HS-27A (cell line): Measurements from ENCODE around the gene FST.

ENCODE experiments used
- DNase-seq: peaks from one replicate; pipeline ENCODE4 v3.0.0-alpha.2; 2012; ENCODE audit warnings: low read depth, missing footprints

Gene FST

DNA sequence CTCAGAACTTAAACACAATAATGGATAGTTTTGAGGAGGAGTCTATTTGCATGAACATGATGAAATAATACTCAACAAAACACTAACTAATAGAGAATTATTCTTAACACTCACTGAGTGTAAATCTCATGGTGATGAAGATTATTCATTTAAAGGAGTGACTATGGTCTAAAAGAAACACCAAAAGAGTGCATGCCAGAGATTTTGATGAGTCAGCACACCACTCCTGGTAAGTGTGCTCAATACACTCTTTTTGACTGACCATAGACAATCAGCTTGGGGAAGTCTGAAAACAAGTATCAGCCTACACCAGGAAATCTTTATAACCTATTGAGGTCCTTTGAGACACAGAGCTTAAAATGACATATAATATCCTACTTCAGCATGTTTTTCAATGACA lies 6.8 kb upstream of the FST start:
- DNase-seq: no peak

DNA sequence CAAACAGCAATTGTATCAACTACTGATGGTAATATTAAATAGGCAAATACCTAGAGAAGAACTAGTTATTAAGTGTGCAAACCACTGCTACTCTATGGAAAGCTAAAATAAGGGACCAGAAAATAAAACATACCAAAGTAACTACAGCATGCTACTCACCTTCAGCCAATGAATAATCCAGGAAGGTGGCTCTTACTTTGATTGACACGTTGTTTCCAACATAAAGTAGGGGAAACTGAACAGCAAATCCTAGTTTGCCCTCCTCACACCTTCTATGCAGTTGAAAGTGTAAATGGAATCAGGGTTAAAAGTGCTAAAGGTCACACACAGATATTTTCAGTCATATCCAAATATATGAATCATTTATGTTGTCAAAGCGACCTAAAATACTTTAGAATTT lies 5.1 kb upstream of the FST start:
- DNase-seq: no peak

- DNase-seq: no peak
Observed at GRCh38 chr5:53476019-53476418, 4.4 kb upstream of the FST start.

- no peak for DNase-seq
Observed at GRCh38 chr5:53476531-53477480, 3.6 kb upstream of the FST start.

GRCh38 chr5:53478411-53479044 lies 1.9 kb upstream of the FST start:
- DNase-seq: no peak

GRCh38 chr5:53479045-53479589 lies 1.3 kb upstream of the FST start:
- DNase-seq: no peak

DNA sequence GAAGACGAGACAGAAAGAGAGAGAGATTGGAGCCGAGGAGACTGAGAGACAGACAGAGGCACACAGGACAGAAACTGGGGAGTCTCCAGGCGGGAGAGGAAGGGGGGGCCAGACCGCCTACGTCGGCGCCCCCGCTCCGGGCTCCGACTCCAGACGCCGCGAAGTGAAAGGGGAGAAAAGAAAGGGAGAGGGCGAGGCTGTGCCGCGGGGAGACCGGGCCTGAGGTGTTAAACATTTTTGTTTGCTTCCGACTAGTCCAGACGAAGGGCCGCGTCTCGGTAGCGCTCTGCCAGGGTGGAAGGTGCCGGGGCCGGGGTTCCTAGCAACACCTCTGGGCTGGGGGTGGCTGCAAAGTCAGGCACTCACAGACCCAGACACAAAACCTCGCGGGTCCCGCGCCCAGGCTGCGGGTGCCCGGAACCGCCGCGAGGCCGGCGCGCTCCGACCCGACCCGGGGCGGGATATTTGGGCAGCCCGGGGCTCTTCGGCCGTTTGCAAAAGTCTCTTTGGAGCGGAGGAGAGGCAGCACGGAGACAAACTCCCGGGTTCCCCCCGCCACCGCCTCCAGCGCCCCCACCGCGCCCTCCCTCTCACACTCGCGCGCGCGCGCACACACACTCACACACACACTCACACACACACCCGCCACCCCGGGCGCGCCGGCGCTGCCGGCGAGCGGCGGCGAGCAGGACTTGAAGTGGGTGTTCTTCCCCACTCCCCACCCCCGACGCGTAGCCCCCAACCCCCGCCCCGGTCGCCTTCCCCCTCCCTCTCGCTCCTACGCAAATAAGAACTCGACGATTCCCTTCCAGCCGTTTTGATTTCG lies 626 bp upstream of the FST start:
- DNase-seq: no peak

DNA sequence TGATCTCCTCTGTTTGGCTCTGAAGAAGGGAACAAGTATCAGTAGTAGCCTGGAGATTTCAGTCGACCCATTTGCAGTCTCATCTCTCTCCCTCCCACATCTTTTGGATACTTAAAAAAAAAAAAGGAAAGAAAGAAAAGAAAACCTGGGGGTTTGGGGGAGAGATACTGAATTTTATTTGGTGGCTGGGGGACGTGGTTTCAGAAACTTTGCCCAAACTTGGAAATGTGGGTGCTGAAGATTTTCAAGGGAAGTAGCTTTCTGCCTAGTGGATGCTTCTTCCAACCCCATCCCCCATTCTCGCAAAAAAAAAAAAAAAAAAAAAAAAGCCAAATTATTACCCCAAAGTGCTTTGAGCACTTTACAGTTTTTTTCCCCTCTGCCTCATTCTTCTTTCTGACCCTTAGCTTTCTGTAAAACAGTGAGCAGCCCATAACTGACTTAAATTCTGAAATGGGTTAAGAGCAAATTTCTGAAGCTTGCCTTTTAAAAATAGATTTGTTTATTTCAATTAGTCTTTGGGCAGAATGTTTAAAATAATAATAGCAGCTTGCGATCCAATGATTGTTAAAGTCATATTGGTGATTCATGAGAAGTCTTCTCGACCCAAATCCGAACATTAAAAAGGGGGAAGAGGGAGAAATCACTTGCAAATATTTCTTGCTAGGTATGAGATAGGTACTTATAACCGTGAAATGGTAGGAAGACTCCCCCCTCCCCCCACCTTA lies 894 bp downstream of the FST start:
- DNase-seq: no peak

DNA sequence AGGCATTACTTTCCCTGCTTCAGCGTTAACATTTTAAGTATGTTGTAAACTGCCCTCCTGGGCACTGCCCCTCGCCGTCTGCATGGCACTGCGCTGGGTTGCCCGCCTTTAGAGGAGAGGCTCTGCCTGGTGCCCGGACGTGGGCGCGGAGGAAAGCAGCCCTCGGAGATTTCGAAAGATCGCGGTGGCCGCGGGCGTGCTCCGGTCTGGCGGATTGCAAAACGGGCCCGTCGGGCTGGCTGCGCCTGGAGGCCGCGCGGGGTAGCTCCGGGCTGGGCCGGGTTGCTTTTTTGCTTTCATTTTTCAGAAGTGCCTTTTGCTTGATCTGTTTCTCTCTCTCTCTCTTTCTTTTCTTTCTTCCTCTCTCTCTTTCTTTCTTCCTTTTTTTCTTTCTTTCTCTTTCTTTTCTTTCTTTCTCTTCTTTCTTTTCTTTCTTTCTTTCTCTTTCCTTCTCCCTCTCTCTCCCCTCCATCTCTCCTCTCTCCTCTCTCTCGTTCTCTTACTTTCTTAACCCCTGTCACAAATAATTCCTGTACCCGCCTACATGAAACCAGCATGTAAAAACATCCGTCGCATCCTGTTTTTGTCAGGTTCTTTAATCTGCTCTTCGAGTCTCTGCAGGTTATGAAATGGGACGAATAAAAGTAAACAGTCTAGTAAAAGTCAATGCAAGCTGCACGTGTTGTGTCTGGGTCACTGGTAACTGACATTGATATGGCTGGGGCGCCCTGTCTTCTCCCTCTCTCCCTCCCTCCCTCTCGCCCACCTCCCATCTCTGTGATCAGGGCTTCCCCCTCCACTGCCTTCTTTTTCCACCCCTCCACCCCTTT lies 1.7 kb downstream of the FST start:
- no peak for DNase-seq

DNA sequence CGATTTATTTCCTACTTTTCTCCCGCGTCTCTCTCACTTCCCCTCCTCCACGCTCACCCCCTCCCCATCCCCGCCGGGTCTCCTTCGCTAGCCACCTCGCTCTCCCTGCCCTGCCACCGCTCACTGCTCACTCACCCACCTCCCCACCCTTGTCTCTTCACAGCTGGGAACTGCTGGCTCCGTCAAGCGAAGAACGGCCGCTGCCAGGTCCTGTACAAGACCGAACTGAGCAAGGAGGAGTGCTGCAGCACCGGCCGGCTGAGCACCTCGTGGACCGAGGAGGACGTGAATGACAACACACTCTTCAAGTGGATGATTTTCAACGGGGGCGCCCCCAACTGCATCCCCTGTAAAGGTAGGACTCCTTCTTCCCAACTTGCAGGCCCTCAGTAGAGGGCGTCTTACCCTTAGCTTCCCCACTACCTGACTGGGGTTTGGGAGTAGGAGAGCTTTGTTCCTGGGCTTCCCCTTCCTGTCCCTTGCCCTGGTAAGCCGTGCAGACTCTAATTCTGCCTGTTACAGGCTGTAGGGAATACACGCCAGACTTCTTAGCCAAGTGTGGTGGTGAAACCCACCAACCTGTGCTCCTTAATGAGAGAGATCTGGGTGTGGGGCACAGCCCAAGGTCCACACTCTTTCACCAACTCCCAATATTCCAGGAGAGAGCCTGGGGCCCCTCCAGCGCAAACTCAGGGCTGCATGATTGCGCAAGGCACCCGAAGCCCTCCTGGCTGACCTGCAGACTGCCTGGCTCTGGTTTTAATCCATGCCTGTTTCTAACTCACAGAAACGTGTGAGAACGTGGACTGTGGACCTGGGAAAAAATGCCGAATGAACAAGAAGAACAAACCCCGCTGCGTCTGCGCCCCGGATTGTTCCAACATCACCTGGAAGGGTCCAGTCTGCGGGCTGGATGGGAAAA lies 2.5 kb downstream of the FST start:
- no peak for DNase-seq

GRCh38 chr5:53487436-53487835 lies 7.0 kb downstream of the FST start:
- DNase-seq: no peak

GRCh38 chr5:53488195-53488722 lies 7.8 kb downstream of the FST start:
- DNase-seq: no peak

DNA sequence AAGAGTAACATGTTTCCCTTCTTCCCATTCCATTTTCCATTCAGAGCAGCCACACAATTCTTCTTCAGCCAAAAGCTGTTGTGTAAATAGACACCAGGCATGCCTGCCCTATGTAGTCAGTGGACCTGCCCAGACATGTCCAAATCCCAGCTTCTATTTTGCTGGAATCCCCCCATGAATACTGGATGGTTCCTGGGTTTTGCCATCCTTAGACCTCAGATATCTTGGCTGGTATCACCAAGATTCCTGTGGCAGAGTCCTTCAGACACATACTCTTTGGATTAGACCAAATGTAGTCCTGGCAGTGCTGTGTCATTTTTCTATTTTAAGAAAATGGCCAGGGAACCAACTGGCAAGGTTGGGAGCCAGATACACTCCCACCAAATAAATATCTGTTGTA lies 10.3 kb downstream of the FST start:
- DNase-seq: no peak

DNA sequence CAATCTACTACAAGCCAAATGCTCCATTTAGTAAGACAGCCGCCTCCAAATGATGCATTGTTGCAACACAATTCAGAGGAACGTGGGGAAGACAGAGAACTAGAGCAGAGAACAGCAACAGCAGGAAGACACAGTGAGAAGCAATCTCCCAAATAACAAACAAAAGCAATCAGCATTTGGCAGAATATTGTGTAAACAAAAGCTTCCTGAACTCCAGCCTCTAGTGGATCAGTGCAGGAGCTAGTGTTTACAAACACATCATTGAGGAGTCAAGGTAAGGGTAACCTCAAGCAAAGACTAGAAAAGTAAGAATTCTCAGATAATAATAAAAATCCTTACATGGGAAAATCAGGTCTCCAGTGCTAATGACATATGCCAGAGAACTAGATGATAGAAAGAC lies 20.6 kb downstream of the FST start:
- no peak for DNase-seq

- no peak for DNase-seq
Observed at GRCh38 chr5:53503562-53504218, 23.3 kb downstream of the FST start.

DNA sequence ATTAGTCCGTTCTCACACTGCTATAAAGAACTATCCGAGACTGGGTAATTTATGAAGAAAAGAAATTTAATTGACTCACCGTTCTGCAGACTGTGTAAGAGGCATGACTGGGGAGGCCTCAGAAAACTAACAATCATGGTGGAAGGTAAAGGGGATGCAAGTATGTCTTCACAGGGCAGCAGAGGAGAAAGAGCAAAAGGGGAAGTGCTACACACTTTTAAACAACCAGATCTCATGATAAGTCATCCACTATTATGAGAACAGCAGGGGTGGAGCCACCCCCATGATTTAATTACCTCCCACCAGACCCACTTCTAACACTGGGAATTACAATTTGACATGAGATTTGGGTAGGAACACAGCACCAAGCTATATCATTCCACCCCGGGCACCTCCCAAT lies 26.6 kb downstream of the FST start:
- DNase-seq: no peak

GRCh38 chr5:53508125-53508524 lies 27.7 kb downstream of the FST start:
- DNase-seq: no peak

GRCh38 chr5:53512539-53512938 lies 32.1 kb downstream of the FST start:
- no peak for DNase-seq

- DNase-seq: no peak
Observed at GRCh38 chr5:53515988-53516387, 35.6 kb downstream of the FST start.
